ENCODE results near the gene CACNB2.

GRCh38 chr10:18282094-18282493 is 141.9 kb downstream of the CACNB2 start:
- TF ChIP-seq POLR2A (IDR thresholded peaks at IDR 0.05) (no peak), CTCF (IDR thresholded peaks at IDR 0.05) (no peak), EP300 (IDR thresholded peaks at IDR 0.05) (no peak)

Data from tibial nerve (tissue), 4 donors.